ENCODE results near the gene SLC30A3.
"Not testable (repeated sequence)": the region's sequence is repeated elsewhere in the genome, so short reads cannot be mapped to it uniquely, and the experiment has no call there.

The SLC30A3 gene, protein sequence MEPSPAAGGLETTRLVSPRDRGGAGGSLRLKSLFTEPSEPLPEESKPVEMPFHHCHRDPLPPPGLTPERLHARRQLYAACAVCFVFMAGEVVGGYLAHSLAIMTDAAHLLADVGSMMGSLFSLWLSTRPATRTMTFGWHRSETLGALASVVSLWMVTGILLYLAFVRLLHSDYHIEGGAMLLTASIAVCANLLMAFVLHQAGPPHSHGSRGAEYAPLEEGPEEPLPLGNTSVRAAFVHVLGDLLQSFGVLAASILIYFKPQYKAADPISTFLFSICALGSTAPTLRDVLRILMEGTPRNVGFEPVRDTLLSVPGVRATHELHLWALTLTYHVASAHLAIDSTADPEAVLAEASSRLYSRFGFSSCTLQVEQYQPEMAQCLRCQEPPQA

DNA sequence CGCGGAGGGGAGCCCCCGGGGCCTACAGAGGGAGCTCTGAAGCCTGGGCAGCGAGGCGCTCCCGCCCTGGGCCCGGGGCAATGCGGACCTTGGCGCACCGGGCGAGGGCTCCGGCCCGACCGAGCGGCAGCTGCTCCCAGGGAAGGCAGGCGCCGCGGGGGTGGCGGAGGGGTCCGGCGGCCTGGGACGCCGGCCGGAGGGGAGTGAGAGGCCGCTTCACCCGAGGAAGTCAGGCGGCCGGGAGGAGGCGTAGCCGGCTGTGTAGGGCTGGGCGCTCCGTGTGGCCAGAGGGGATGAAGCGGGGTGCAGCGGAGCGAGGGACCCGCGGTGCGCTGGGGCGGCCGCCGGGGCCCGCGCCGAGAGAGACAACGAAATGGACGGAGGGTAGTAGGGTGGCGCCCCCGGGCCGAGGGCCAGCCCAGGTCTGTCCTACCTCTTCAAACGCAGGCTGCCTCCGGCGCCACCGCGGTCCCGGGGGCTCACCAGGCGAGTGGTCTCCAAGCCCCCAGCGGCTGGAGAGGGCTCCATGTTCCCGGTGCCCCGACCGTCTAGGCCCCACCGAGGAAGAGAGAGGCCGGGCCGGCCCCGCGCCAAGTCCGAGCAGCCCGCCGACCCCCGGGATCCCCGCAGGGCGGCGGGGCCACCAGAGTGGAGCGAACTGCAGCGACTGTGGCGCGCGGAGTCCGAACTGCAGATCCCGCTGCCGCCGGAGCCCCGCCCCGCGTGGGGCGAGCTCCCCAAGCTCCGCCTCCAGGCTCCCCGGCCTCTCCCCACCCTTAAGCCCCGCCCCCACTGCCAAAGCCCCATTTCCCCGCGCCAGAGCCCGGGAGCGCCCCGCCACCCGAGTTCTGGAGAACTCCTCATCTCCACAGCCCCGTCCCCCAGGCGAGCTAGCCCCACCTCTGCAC, at the start of gene SLC30A3:
SLC30A3 (minus strand) TSS at position 669 of the 908 bp plus-strand sequence; CDS start at position 528, 141 bp downstream.
- peak; percentile 63 for DNase-seq

DNA sequence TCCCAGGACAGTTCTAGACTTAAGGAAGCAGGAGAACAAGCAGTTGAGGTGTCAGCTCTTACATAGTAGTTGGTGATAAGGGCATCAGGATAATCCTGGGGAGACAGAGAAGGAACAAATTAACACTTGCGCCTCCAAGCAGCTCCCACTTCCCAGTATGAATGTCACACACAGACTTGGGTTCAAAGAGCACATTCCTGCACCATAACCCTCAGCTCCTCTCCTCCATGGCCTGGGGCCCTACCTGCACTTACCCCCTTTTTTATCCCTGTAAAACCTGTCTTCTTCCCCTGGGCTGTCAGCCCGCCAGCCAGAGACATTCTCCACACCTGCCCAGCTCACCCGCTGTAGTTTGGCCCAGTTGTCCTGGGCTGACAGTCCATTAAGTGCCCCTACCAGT, 49.3 kb upstream of the SLC30A3 start:
- DNase-seq = no peak

DNA sequence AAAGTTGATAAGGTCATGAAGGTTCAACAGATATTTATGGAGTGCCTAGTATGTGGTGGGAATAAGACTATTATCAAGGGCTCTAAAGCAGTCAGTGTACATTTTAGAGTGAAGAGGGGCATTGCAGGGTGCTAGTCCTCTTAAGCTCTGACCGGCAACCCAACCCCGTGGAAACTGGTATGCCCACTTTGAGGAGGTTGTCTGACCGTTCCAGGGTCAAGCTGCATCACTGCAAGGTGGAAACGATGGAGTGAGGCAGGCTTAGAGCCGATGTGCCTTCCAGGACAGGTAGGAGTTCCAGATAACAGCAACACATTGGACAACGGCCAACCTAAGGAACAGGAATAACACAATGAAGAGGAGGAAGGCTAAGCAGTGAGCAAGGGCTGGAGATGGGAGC, 46.8 kb upstream of the SLC30A3 start:
- no peak for DNase-seq

DNA sequence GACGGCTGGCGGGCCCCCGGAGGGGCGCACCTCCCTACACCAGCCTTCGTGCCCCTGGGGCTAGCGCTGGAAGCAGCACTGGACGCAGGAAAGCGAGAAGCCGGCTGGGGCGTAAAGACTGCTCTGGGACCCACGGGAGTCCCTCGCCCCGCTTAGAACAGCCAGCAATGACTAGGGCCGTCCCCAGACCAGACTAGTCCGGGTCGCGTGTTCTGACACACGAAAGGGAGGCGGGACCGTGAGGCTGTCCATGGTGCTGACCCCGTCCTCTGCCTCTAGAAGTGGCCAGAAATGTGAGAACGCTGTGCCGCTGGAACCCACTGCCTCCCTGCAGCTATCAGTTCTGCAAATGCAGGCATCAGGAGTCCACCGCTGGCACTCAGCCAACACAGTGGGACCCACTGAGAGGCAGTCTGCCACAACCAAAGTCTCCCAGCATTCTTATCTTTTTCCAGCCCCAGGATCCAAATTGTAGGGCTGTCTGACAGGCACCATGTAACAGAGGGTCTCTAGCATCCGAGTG, 45.6 kb upstream of the SLC30A3 start, which contains the start of gene UCN:
UCN (minus strand) TSS at position 87 of the 523 bp plus-strand sequence. CDS start 550 bp downstream, outside the sequence.
- DNase-seq = no peak

DNA sequence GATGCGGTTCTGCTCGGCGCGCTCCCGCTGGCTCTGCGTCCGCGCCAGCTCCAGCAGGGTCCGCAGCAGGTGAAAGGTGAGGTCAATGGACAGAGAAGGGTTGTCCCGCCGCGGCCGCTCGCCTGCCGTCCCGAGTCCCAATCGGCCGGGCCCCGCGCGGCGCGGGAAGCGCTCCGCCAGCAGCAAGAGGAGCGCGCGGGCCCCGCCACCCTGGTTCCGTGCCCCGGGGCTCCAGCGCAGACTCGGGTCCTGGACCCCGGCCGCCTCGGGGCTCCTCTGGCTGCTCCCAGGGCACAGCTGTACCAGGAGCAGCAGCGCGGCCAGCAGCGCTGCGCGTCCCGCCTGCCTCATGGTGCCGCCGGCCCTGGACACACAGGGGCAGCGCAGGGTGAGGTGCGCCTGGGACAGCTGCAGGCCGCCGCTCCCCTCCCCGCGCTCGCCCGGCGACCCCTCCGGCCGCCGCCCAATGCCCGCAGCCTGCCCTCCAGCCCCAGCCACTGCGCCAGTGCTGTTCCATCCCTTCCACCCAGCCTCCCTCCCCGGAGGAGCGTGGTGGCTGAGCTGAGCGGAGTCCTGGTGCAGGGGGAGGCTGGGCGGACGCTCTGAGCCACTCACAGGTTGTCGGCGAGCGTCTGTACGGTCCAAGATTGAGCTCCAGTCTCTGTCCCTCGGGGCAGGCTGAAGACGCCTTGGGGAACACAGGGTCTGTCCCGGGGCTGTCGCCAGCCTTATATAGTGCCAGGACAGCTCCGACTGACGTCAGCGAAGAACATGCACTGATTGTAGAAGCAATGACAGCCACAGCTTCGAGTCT, 44.9 kb upstream of the SLC30A3 start:
- DNase-seq = no peak

DNA sequence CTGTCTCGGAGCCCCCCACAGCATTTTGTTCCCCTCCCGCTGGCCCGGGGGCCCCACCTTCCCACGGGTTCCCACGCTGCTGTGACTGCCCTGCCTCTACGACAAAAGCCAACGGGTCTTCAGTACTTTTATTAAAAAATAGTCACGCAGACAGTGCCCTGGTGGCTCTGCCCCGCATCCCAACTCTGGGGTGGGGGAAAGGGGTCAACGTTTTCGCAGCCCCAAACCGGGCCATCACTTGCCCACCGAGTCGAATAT, 44.4 kb upstream of the SLC30A3 start:
- no peak for DNase-seq

DNA sequence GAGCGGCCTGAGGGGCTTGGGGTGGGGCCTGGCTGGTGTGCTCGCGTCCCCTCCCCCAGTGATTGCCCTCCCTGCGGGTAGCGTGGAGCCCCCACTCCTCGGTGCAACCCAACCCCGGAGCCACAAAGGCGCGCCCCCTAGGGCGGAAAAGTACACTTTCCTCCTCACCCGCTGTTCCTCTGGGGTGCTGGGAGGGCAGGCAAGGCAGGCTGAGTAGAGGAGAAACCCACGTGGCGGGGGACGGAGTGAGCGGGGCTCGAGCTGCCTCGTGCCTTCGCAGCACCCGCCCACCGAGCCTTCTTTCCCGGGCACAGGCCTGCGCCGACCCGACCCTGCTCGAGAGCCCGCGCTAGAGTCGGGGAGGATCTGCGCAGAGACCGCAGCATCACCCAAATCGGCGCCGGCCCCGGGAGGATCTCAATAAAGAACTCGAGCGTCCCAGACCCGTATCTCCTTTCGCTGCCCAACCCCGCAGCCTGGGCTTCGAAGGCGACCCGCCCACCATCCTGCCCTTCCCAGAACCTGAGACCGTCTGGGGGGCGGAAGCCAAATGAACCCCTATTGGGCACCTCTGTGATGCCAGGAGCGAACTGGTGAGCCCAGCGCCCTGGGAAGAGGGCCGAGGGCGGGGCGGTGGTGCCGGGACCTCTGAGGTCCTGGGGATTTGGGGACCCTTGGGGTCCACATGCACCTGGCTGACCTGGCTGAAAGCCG, 43.9 kb upstream of the SLC30A3 start:
- peak; percentile 26 for DNase-seq

DNA sequence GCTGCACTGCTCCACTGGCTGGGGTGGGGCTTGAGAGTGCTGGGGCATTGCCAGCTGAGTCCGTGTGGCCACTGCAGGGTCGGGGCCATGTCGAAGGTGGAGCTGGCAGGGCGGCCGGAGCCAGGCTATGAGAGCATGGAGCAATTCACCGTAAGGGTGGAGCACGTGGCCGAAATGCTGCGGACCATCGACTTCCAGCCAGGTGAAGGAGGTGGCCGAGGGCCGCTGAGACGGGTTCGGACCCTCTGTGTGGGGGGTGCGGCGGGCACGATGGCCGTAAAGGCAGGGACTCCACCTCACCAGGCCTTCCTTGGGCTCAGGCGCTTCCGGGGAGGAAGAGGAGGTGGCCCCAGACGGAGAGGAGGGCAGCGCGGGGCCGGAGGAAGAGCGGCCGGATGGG, 43.3 kb upstream of the SLC30A3 start:
- DNase-seq = no peak

DNA sequence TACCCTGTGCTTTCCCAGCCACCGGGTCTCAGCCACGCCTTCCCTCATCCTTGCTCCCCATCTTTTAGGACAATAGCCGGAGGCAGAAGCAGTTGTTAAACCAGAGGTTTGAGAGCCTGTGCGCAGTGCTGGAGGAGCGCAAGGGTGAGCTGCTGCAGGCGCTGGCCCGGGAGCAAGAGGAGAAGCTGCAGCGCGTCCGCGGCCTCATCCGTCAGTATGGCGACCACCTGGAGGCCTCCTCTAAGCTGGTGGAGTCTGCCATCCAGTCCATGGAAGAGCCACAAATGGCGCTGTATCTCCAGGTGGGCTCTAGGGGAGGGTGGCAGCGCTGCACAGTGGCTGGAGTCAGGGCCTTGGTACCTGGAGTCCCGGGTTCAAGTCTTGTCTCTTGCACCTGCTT, 42.7 kb upstream of the SLC30A3 start:
- no peak for DNase-seq

DNA sequence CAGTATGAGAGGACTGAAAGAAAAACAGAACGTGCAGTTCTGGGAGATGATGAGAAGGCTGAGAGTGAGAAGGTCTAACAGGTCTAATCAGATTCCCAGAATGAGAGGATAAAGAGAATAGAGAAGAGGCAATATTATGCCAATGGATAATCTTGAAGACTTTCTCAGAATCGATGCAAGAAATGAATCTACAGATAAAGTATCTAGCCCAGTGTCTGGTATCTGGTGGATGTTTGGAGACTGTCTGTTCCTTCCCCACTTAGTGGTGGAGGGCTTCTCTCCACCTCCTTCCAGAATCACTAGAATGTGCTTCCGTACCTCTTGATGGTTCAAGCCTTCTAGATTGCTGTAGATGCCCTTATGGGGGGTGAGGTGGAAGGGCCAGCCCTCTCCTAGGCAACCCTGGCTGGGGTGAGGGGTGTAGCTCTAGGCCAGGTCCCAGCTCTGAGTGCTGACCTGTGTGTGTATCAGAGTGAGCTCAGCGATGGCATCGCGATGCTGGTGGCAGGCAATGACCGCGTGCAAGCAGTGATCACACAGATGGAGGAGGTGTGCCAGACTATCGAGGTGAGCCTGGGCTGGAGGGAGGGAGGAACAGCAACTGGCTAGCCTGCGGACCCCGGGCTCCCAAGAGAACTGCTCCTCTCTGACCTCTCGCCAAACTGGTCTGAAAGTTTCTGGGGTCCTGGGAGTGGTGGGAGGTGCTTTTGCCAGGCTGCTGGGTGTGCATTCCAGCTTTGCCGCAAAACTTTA, 41.8 kb upstream of the SLC30A3 start:
- DNase-seq = no peak

DNA sequence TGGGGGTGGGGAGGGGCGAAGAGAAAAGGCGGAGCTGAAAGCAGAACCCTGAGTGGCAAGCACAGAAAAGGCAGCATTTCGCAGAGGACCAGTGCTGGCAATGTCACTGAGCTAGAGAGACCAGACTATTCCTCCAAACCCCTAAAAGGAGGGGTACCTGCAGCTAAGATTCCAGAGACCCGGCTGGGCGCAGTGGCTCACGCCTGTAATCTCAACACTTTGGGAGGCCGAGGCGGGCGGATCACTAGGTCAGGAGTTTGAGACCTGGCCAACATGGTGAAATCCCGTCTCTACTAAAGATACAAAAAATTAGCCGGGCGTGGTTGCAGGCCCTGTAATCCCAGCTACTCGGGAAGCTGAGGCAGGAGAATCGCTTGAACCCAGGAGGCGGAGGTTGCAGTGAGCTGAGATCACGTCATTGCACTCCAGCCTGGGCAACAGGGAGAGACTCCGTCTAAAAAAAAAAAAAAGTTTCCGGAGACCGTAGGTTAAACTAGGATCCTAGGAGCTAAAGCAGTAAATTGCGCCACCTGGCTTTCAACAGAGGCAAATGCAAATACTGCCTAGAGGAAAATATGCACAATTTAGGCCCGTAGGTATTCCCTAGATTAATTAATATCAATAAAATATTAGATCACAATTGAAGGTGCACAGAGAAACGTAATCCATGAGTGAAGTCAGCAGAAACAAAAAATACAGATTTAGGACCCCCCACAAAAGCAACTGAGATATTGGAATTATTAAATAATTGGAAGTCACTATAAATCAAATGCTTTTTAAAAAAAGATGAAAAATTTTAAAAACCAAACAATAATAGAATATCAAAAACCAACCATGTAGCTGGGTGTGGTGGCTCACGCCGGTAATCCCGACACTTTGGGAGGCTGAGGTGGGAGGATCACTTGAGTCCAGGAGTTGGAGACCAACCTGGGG, 40.5 kb upstream of the SLC30A3 start:
- DNase-seq = no peak

DNA sequence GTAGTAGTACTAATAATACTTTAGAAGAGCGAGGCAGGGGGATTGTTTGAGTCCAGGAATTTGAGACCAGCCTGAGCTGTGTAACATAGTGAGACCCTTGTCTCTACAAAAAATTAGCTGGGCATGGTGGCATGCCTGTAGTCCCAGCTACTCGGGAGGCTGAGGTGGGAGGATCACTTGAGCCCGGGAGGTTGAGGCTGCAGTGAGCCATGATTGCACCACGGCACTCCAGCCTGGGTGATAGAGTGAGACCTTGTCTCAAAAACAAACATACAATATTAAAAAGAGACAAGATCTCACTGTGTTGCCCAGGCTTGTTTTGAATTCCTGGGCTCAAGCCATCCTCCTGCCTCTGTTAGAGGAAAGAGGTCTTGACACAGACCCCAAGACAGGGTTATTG, 37.8 kb upstream of the SLC30A3 start:
- DNase-seq = not testable (repeated sequence)

DNA sequence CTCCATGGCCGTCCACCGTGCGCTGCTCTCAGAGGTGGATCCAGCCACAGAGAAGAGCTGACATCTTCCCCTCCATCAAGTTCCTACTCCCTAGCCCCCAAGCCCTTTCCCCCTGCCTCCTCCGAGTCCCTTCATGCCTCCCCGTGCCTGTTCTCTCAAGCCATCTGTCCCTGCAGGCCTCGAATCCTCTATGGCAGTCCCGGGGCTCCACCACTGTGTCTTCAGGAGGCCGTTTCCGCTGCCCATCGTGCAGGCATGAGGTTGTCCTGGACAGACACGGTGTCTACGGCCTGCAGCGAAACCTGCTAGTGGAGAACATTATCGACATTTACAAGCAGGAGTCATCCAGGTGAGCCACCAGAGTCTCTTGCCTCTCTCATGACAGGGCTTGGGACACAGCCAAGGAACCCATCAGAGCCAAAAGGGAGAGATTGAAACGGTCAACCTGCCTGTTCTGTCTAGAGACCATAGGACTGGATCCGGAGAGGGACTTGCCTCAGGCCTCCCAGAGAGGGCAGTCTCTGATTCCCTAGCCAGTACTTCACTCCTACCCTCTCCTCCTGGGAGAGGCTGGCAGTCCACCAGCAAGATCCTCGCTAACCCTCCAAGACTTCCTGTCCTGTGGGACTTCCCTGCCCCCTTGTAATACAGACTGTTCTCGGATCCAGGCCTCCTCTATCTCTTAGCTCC, 35.7 kb upstream of the SLC30A3 start:
- no peak for DNase-seq

DNA sequence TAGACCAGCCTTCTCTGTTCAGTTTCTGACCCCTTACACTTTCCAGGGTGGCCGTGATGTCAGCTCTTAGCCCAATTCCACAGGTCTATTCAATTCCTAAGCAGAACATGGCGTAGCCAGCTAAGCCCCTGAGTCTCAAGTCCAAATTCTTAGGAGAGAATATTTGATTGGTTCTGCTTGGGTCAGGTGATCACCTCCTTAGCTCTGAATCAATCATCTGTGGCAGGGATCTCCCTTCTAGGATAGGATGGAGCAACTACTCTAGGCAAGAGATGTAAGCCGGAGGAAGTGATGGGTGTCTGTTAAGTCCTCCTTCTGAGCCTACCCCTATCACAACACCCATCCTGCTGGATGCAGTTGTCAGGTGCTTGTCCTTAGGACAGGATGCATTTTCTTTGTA, 34.3 kb upstream of the SLC30A3 start:
- no peak for DNase-seq

DNA sequence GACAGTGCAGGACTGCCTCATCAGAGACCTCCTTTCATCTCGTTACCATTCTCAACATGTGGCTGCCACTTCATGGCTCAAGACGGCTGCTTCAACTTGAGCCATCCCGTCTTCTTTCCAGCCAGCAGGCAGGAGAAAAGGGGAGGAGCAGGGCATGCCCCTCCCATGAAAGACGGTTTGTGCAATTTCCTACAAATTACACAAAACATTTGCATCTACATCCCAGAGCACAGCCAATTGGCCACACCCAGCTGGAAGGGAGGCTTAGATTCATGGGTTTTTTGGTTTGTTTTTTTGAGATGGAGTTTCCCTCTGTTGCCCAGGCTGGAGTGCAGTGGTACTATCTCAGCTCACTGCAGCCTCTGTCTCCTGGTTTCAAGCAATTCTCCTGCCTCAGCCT, 33.6 kb upstream of the SLC30A3 start:
- DNase-seq = no peak

DNA sequence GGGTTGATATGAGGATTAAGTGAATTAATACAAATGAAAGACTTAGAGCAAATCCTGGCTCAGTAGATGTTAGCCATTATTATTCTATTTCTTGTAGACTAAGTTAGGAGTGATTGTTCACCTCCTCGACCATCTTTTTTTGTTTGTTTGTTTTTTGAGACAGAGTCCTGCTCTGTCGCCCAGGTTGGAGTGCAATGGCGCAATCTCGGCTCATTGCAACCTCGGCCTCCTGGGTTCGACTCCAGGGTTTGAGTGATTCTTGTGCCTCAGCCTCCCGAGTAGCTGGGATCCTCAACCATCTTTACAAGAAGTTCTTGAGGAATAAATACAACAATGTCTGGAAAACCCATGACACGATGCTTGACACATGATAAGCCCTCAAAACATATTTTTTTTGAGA, 32.1 kb upstream of the SLC30A3 start:
- no peak for DNase-seq

DNA sequence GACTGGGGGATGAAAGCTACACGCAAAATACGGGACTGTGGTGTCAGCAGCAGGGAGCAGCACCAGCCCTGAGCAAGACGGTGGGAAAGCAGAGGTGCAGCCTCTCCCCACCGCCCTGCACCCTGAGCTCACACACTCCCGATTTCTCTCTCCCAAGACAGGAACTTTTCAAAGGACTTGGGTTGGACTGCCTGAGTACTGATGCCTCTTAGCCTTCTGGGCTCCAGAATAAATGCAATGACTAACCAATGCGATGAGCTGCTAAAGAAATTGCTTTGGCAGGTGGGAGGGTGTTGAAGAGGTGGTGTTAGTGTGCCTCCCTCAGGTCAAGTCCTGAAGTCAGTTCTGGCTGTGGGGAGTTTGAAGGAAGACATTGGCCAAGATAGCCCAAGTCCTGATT, 29.0 kb upstream of the SLC30A3 start:
- no peak for DNase-seq

DNA sequence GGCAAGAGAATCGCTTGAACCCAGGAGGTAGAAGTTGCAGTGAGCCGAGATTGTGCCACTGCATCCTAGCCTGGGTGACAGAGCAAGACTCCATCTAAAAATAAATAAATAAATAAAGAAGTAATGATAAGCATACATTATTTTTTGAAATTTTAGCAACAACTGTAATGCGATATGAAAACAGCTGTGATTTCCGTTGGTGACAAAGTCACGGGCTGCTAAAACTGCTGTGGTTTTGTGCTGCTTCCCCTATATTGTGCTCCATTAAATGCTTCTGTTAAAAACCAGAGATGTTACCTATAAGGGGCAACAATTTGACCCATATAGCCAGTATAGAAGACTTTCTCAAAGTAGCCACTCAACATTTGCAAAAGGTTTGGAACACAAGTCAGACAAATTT, 27.7 kb upstream of the SLC30A3 start:
- no peak for DNase-seq

DNA sequence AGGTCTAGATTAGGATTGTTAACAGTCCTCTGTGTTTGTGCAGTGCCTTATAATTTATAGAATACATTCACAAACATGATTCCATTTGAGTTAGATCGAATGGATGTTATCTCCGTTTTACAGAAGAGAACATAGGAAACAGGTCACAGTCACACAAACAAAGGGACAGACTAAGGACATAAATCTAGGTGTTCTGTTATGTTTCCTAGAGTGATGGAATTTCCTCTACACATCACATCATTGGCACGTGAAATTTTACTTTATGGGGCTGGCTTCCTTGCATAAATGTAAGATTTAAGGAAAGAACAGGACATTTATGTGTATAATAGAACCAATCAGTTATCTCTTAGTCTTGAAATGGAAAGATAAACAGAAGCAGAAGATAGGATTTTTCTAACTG, 25.8 kb upstream of the SLC30A3 start:
- no peak for DNase-seq

DNA sequence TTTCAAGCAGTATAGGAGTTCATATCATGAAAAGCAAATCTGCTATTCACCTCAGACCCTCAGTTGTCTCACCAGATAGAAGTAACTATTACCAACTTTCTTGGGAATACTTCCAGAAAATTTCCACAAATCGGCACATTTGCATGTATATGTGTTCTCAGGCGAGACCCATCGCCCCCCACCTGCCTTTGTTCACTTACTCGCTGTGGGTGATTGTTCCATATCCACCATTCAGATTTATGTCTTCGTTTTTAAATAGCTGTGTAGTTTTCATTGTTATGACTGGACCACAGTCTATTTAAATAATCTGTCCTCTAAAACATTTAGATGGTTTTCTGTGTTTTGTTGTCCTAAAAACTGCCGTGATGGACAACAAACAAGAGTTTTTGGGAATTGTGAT, 22.6 kb upstream of the SLC30A3 start:
- no peak for DNase-seq

Data from activated CD4-positive, alpha-beta T cell treated with anti-CD3 and anti-CD28 coated beads, Interleukin-2, amount 50 U/mL, for 1 hour (primary cell).